ENCODE results near the gene GLDN. TPM values are rescaled to one million over a fixed set of nuclear protein-coding genes. Genes with fewer than 3 reads are reported as not detected.

Gene GLDN
- polyA plus RNA-seq, 1 of the 3 experiments (the other 2 are of a cell fraction) = not detected

- no peak for TF ChIP-seq USF2 (IDR thresholded peaks at IDR 0.05; ENCODE audit: borderline replicate concordance, low read depth, low read length)
Observed at GRCh38 chr15:51321316-51321715, 20.1 kb upstream of the GLDN start (continued).

GRCh38 chr15:51322621-51323296, 18.7 kb upstream of the GLDN start:
- DNase-seq = no peak
- Histone ChIP-seq H3K9me3 (no peaks in the 10 kb centered on the region), H3K27me3 (ENCODE audit: insufficient read depth) (no peaks in the 10 kb centered on the region), H3K4me2 (no peak overlapping the region), H3K79me2 (ENCODE audit: insufficient read depth) (no peaks in the 10 kb centered on the region), H3K4me1 (ENCODE audit: control insufficient read depth in 1 of 2, insufficient read depth in 2 of 2, low read depth in 1 of 2, low read length in 1 of 2) (no peaks in the 10 kb centered on the region), H3K9me2 (no peaks in the 10 kb centered on the region), H3F3A (replicated peaks; ENCODE audit: insufficient read depth) (no peaks in the 10 kb centered on the region), H3K36me3 (replicated peaks in 1 of 2; ENCODE audit: control insufficient read depth in 1 of 2, insufficient read depth in 2 of 2, low read length in 1 of 2) (no peaks in the 10 kb centered on the region), H3K27ac (ENCODE audit: low read depth in 2 of 2, low read length in 1 of 2) (no peak overlapping the region), H2AFZ (ENCODE audit: low read depth) (no peak overlapping the region), H3K9ac (no peak overlapping the region), H3K4me3 (ENCODE audit: low read depth in 2 of 2, low read length in 1 of 2) (no peak overlapping the region), H4K20me1 (ENCODE audit: insufficient read depth) (no peaks in the 10 kb centered on the region)
- ChIA-PET CTCF (interaction anchor here (1.0 kb wide), 1 partner anchor 80 kb away, joined by 3 read pairs; no protein-coding TSS in a partner anchor), POLR2A (no interaction called here)
- WGBS (ENCODE audit: low lambda C conversion rate) = 43% methylated on average over 1 of the region's 1 CpG
- TF ChIP-seq EP300 (IDR thresholded peaks at IDR 0.05; ENCODE audit: borderline replicate concordance in 1 of 2, low read depth in 1 of 2, low read length in 1 of 2) (no peak), MEF2A (IDR thresholded peaks at IDR 0.05; ENCODE audit: borderline replicate concordance, low read depth) (no peak), FOXM1 (IDR thresholded peaks at IDR 0.05; ENCODE audit: low read depth) (no peak), MXI1 (IDR thresholded peaks at IDR 0.05; ENCODE audit: low read depth, low read length) (no peak), REST (IDR thresholded peaks at IDR 0.05; ENCODE audit: low read depth, low read length) (no peak), NFIC (IDR thresholded peaks at IDR 0.05; ENCODE audit: borderline replicate concordance) (no peak), ELF1 (IDR thresholded peaks at IDR 0.05) (no peak), FOSL2 (IDR thresholded peaks at IDR 0.05; ENCODE audit: borderline replicate concordance, low read depth) (no peak), USF1 (IDR thresholded peaks at IDR 0.05; ENCODE audit: borderline replicate concordance, low read depth) (no peak), SIN3A (IDR thresholded peaks at IDR 0.05; ENCODE audit: borderline replicate concordance, low read depth, low read length) (no peak), GABPA (IDR thresholded peaks at IDR 0.05; ENCODE audit: low read depth) (no peak), YY1 (IDR thresholded peaks at IDR 0.05; ENCODE audit: low read depth) (no peak), MAX (IDR thresholded peaks at IDR 0.05; ENCODE audit: low read depth) (no peak), TAF1 (IDR thresholded peaks at IDR 0.05; ENCODE audit: borderline replicate concordance, low read depth, low read length) (no peak), GATA2 (CRISPR knock-in tag; IDR thresholded peaks at IDR 0.05) (no peak)

Measured in SK-N-SH (cell line).